ENCODE data around the gene RAPGEF3. TPM values are rescaled to one million over a fixed set of nuclear protein-coding genes. Genes with fewer than 3 reads are reported as not detected.

RAPGEF3 gene
- total and polyA plus RNA-seq, 9 of the 15 experiments (the other 6 are each of a cell fraction or from before 2014, with no cell fraction given), result 0.03 to 0.78 (median 0.37) TPM; not detected in 1

GRCh38 chr12:47744005-47744651 is 14.6 kb downstream of the RAPGEF3 start (continued):
- TF ChIP-seq REST (IDR thresholded peaks at IDR 0.05; ENCODE audit: borderline replicate concordance) (peak; percentile 86), REST (CRISPR knock-in tag; IDR thresholded peaks at IDR 0.05; ENCODE audit: low read depth) (no peak), SAP30 (IDR thresholded peaks at IDR 0.05; ENCODE audit: borderline replicate concordance, insufficient read depth, low read depth, low read length, poor library complexity, severe bottlenecking) (no peak), RB1 (IDR thresholded peaks at IDR 0.05; ENCODE audit: low read depth) (peak; percentile 40; the same call in 1 of the 2 replicates), NUFIP1 (IDR thresholded peaks at IDR 0.05; ENCODE audit: partially characterized antibody) (no peak), BCOR (IDR thresholded peaks at IDR 0.05) (peak; percentile 85), ZBTB2 (IDR thresholded peaks at IDR 0.05) (no peak), ZFP36 (IDR thresholded peaks at IDR 0.05; ENCODE audit: low read depth, low read length, partially characterized antibody) (peak; percentile 77), KDM1A (IDR thresholded peaks at IDR 0.05) (peak in 1 of 2 experiments; percentile 37; a peak in 1 of 4 replicates), MAZ (CRISPR knock-in tag; conservative IDR thresholded peaks at IDR 0.05 in 1 of 2, IDR thresholded peaks at IDR 0.05 in 1 of 2) (peak in 1 of 2 experiments; percentile 49; a peak in 1 of 4 replicates), ZEB2 (IDR thresholded peaks at IDR 0.05) (peak; percentile 99), CTBP1 (IDR thresholded peaks at IDR 0.05; ENCODE audit: borderline replicate concordance) (peak; percentile 90), TEAD4 (IDR thresholded peaks at IDR 0.05; ENCODE audit: low read length) (0 out of 2 replicates have a peak, but pooled peaks have one; percentile 10), TEAD4 (CRISPR knock-in tag; IDR thresholded peaks at IDR 0.05; ENCODE audit: borderline replicate concordance) (no peak), OTX1 (CRISPR knock-in tag; IDR thresholded peaks at IDR 0.05) (no peak), RAD21 (CRISPR knock-in tag; conservative IDR thresholded peaks at IDR 0.05 in 1 of 2, IDR thresholded peaks at IDR 0.05 in 1 of 2) (peak; percentile 72 to 78), ZNF263 (CRISPR knock-in tag; IDR thresholded peaks at IDR 0.05; ENCODE audit: borderline replicate concordance) (peak; percentile 67; the same call in 1 of the 2 replicates), VEZF1 (CRISPR knock-in tag; IDR thresholded peaks at IDR 0.05) (0 out of 2 replicates have a peak, but pooled peaks have one; percentile 7)
